H1 (cell line): ENCODE results near the gene DRC7. TPM values are rescaled to one million over a fixed set of nuclear protein-coding genes. Genes with fewer than 3 reads are reported as not detected.

ENCODE experiments used
- CTCF ChIA-PET: fragments of 300-600 bp; sonication (Branson Sonifier 250); formaldehyde crosslinking; loops from one replicate; lab custom pipeline; 2021; ENCODE audit not compliant: partially characterized antibody; lab: Charles Lee
- POLR2A ChIA-PET: fragments of 300-600 bp; sonication (Branson Sonifier 250); formaldehyde crosslinking; loops from one replicate; lab custom pipeline; 2021; ENCODE audit warnings: inconsistent platforms; ENCODE audit not compliant: partially characterized antibody; lab: Charles Lee
- DNase-seq, 2 experiments: peaks; one replicate each; pipeline versions ENCODE4 v3.0.0 to v3.0.0-alpha.2; 2010 to 2022; ENCODE audit warnings: low spot score in 2 of 2, low read depth in 1 of 2, mixed read lengths in 1 of 2
- FAIRE-seq: peaks from 2 replicates; lab custom pipeline; 2011; peaks lifted over from hg19 to GRCh38; lab: Jason Lieb, UNC
- H2AFZ ChIP-seq: 2 replicates; pipeline ENCODE4 v1.8.1; 2012; ENCODE audit warnings: low read length, inconsistent platforms
- H2AK5ac ChIP-seq: 2 replicates; pipeline ENCODE4 v1.6.1; 2013; ENCODE audit warnings: low read depth, low read length
- H2BK120ac ChIP-seq: replicated peaks from 2 replicates; pipeline ENCODE3; 2013; ENCODE audit warnings: low read depth, low read length, inconsistent platforms
- H2BK12ac ChIP-seq: 2 replicates; pipeline ENCODE4 v1.6.1; 2013; ENCODE audit warnings: low read depth, low read length
- H2BK15ac ChIP-seq: 2 replicates; pipeline ENCODE4 v1.6.1; 2013; ENCODE audit warnings: low read length
- H2BK20ac ChIP-seq: 2 replicates; pipeline ENCODE4 v1.6.1; 2013; ENCODE audit warnings: low read length
- H2BK5ac ChIP-seq: 2 replicates; pipeline ENCODE4 v1.6.1; 2013; ENCODE audit warnings: low read depth, low read length
- H3K14ac ChIP-seq: 2 replicates; pipeline ENCODE4 v1.6.1; 2013; ENCODE audit warnings: inconsistent platforms; ENCODE audit not compliant: insufficient read length
- H3K18ac ChIP-seq: 2 replicates; pipeline ENCODE4 v1.6.1; 2013; ENCODE audit warnings: low read length; ENCODE audit errors: extremely low read depth
- H3K23ac ChIP-seq: 2 replicates; pipeline ENCODE4 v1.6.1; 2013; ENCODE audit warnings: inconsistent platforms; ENCODE audit not compliant: insufficient read length
- H3K23me2 ChIP-seq: 2 replicates; pipeline ENCODE4 v1.6.1; 2013; ENCODE audit warnings: low read depth, low read length
- H3K27ac ChIP-seq: 2 replicates; pipeline ENCODE4 v1.6.1; 2011; ENCODE audit warnings: low read depth, low read length, inconsistent platforms
- H3K27me3 ChIP-seq, 4 experiments: replicated peaks in 1 of 4; 1 replicate in 1 of 4; 2 replicates in 3 of 4; pipeline versions ENCODE4 v1.6.1 to v1.8.1; 2011 to 2013; ENCODE audit warnings: low read length in 3 of 4, mild to moderate bottlenecking in 3 of 4, inconsistent platforms in 2 of 4, mixed read lengths in 2 of 4, moderate library complexity in 1 of 4; ENCODE audit not compliant: control insufficient read depth in 3 of 4, insufficient read depth in 3 of 4; ENCODE audit errors: extremely low read depth in 1 of 4
- H3K36me3 ChIP-seq, 4 experiments: 2 replicates each; pipeline versions ENCODE4 v1.6.1 to v1.8.1; 2011 to 2013; ENCODE audit warnings: mild to moderate bottlenecking in 4 of 4, low read length in 3 of 4, moderate library complexity in 2 of 4, control low read depth in 1 of 4, inconsistent platforms in 1 of 4; ENCODE audit not compliant: insufficient read depth in 4 of 4, control insufficient read depth in 2 of 4
- H3K4ac ChIP-seq: replicated peaks from 2 replicates; pipeline ENCODE3; 2013; ENCODE audit warnings: low read length, low read depth, mixed read lengths, inconsistent platforms; ENCODE audit not compliant: insufficient read length
- H3K4me1 ChIP-seq, 4 experiments: replicated peaks in 1 of 4; 1 replicate in 1 of 4; 2 replicates in 3 of 4; pipeline versions ENCODE4 v1.6.1 to v1.8.1; 2011 to 2013; ENCODE audit warnings: low read length in 3 of 4, inconsistent platforms in 2 of 4, mixed read lengths in 1 of 4; ENCODE audit not compliant: insufficient read depth in 4 of 4, control insufficient read depth in 3 of 4
- H3K4me2 ChIP-seq, 2 experiments: 2 replicates each; pipeline versions ENCODE4 v1.6.1 to v1.8.1; 2011 to 2013; ENCODE audit warnings: low read depth in 2 of 2, low read length in 2 of 2, control low read depth in 1 of 2, inconsistent platforms in 1 of 2, mild to moderate bottlenecking in 1 of 2; ENCODE audit not compliant: insufficient read depth in 1 of 2
- H3K4me3 ChIP-seq, 4 experiments: fragments of 200-600, 300-600 bp in 1 of 4; sonication (generic), shearing (Covaris generic), sonication (Bioruptor Twin) in 1 of 4; 2 replicates each; pipeline versions ENCODE4 v1.5.1 to v1.8.1; 2011 to 2016; ENCODE audit warnings: low read length in 4 of 4, low read depth in 3 of 4, control low read depth in 2 of 4, inconsistent platforms in 2 of 4, mild to moderate bottlenecking in 2 of 4, mixed read lengths in 1 of 4, moderate library complexity in 1 of 4; ENCODE audit not compliant: insufficient read depth in 2 of 4; ENCODE audit errors: extremely low read depth in 1 of 4
- H3K56ac ChIP-seq: replicated peaks from 2 replicates; pipeline ENCODE3; 2013; ENCODE audit warnings: low read depth, mild to moderate bottlenecking, mixed read lengths, low read length, inconsistent platforms; ENCODE audit not compliant: insufficient read length
- H3K79me1 ChIP-seq: 2 replicates; pipeline ENCODE4 v1.6.1; 2013; ENCODE audit warnings: low read depth, low read length, control low read depth
- H3K79me2 ChIP-seq, 2 experiments: 2 replicates each; pipeline versions ENCODE4 v1.6.1 to v1.8.1; 2012 to 2013; ENCODE audit warnings: low read length in 2 of 2, mild to moderate bottlenecking in 2 of 2, inconsistent platforms in 1 of 2; ENCODE audit not compliant: insufficient read depth in 2 of 2, control insufficient read depth in 1 of 2
- H3K9ac ChIP-seq, 4 experiments: replicated peaks in 1 of 4; 1 replicate in 1 of 4; 2 replicates in 3 of 4; pipeline versions ENCODE4 v1.6.1 to v1.8.1; 2011 to 2013; ENCODE audit warnings: low read depth in 3 of 4, low read length in 3 of 4, control low read depth in 2 of 4, mild to moderate bottlenecking in 2 of 4, moderate library complexity in 2 of 4, inconsistent platforms in 1 of 4; ENCODE audit errors: extremely low read depth in 1 of 4
- H3K9me3 ChIP-seq, 2 experiments: 2 replicates each; pipeline versions ENCODE4 v1.6.1 to v1.8.1; 2012 to 2013; ENCODE audit warnings: mild to moderate bottlenecking in 2 of 2, moderate library complexity in 2 of 2, control low read depth in 1 of 2, inconsistent platforms in 1 of 2, low read depth in 1 of 2, low read length in 1 of 2, mixed read lengths in 1 of 2; ENCODE audit not compliant: insufficient read depth in 2 of 2
- H4K20me1 ChIP-seq, 2 experiments: replicated peaks in 1 of 2; 2 replicates each; pipeline versions ENCODE3 to v1.8.1; 2011 to 2013; ENCODE audit warnings: inconsistent platforms in 2 of 2, low read length in 2 of 2, mild to moderate bottlenecking in 1 of 2; ENCODE audit not compliant: insufficient read depth in 2 of 2, control insufficient read depth in 1 of 2
- H4K5ac ChIP-seq: 2 replicates; pipeline ENCODE4 v1.6.1; 2013; ENCODE audit warnings: low read length, low read depth, mixed read lengths, inconsistent platforms; ENCODE audit not compliant: insufficient read length
- H4K8ac ChIP-seq: 2 replicates; pipeline ENCODE4 v1.8.0; 2013; ENCODE audit warnings: mild to moderate bottlenecking, moderate library complexity, low read length, inconsistent platforms; ENCODE audit not compliant: insufficient read depth; ENCODE audit errors: extremely low read depth
- H4K91ac ChIP-seq: replicated peaks from 2 replicates; pipeline ENCODE3; 2013; ENCODE audit warnings: low read length, mixed read lengths, inconsistent platforms; ENCODE audit not compliant: insufficient read length
- HDAC2 ChIP-seq, 2 experiments: fragments of 300-600 bp in 1 of 2; sonication (generic) in 1 of 2; IDR thresholded peaks; 2 replicates each; pipeline ENCODE4 v1.6.1; 2011 to 2012; ENCODE audit warnings: low read depth in 2 of 2, low read length in 2 of 2, mild to moderate bottlenecking in 2 of 2, moderate library complexity in 2 of 2, borderline replicate concordance in 1 of 2, inconsistent platforms in 1 of 2
- KDM1A ChIP-seq: fragments of 200-600, 300-600 bp; sonication (generic); IDR thresholded peaks from 2 replicates; pipeline ENCODE4 v1.7.1; 2016; ENCODE audit warnings: mild to moderate bottlenecking, low read length, borderline replicate concordance
- POU5F1 ChIP-seq: IDR thresholded peaks from 2 replicates; pipeline ENCODE4 v1.6.1; 2011; ENCODE audit warnings: low read depth, mild to moderate bottlenecking, low read length, moderate library complexity
- RAD21 ChIP-seq, 2 experiments: IDR thresholded peaks in 1 of 2; conservative IDR thresholded peaks in 1 of 2; 2 replicates each; pipeline ENCODE4 v1.6.1; 2011; ENCODE audit warnings: low read depth in 2 of 2, low read length in 2 of 2, improper control_type of control experiment in 1 of 2, inconsistent platforms in 1 of 2, mild to moderate bottlenecking in 1 of 2, moderate library complexity in 1 of 2
- SAP30 ChIP-seq: fragments of 300-600 bp; sonication (generic); IDR thresholded peaks from 2 replicates; pipeline ENCODE4 v1.7.1; 2012; ENCODE audit warnings: low read length, moderate library complexity, mild to moderate bottlenecking, inconsistent platforms; ENCODE audit not compliant: insufficient read depth, insufficient replicate concordance
- SIRT6 ChIP-seq: IDR thresholded peaks from one replicate; pipeline ENCODE4 v1.7.1; 2012; ENCODE audit warnings: low read length, inconsistent platforms
- WGBS, 2 experiments: shearing (Covaris generic) in 1 of 2; methylation state at CpG; one replicate each; pipeline versions ENCODE4 v1.1.6 to v1.1.7; 2013 to 2015; ENCODE audit warnings: low lambda C conversion rate in 2 of 2, mixed read lengths in 2 of 2, inconsistent platforms in 1 of 2, low coverage in 1 of 2, missing lambda C conversion rate in 1 of 2; ENCODE audit not compliant: insufficient replicate concordance in 2 of 2, insufficient coverage in 1 of 2, insufficient read length in 1 of 2; ENCODE audit errors: extremely low coverage in 1 of 2, missing lambda C conversion rate in 1 of 2; 5-methylcytosine and 5-hydroxymethylcytosine counted together
- polyA plus RNA-seq, 7 experiments: library from polyadenylated mRNA; depleted of rRNA in 3 of 7; stranded (reverse) in 5 of 7; unstranded in 2 of 7; fragments of >200 nt in 5 of 7; fragments of 200-250 nt in 2 of 7; gene quantifications; 1 replicate in 5 of 7; 2 replicates in 1 of 7; 4 replicates in 1 of 7; pipeline versions ENCODE4 v1.2.1 to v1.2.3, GENCODE V29; 2011 to 2013; ENCODE audit warnings: missing spikeins in 2 of 7, mixed read lengths in 2 of 7
- total RNA-seq: library from RNA; stranded (reverse); fragmentation: NEBNext Ultra II Directional; extraction: Animal tissue kit (Norgen Biotek cat#: 25700); gene quantifications from 2 replicates; pipeline ENCODE4 v1.2.1, GENCODE V29; 2021
- TF ChIP-seq, protein P1 (sequence below): IDR thresholded peaks from 2 replicates; pipeline ENCODE4 v1.6.1; 2012; ENCODE audit warnings: inconsistent platforms
- TF ChIP-seq, protein P2 (sequence below), 3 experiments: IDR thresholded peaks; 1 replicate in 2 of 3; 2 replicates in 1 of 3; pipeline versions ENCODE4 v1.5.1 to v1.6.1; 2011; ENCODE audit warnings: low read length in 3 of 3, mild to moderate bottlenecking in 3 of 3, inconsistent platforms in 2 of 3, low read depth in 1 of 3, moderate library complexity in 1 of 3; ENCODE audit not compliant: insufficient read depth in 1 of 3; ENCODE audit errors: control extremely low read depth in 1 of 3

DRC7 gene
- total and polyA plus RNA-seq, 2 of the 8 experiments (the other 6 are each of a cell fraction or from before 2014, with no cell fraction given), result 0.14 TPM; not detected in 1

DNA sequence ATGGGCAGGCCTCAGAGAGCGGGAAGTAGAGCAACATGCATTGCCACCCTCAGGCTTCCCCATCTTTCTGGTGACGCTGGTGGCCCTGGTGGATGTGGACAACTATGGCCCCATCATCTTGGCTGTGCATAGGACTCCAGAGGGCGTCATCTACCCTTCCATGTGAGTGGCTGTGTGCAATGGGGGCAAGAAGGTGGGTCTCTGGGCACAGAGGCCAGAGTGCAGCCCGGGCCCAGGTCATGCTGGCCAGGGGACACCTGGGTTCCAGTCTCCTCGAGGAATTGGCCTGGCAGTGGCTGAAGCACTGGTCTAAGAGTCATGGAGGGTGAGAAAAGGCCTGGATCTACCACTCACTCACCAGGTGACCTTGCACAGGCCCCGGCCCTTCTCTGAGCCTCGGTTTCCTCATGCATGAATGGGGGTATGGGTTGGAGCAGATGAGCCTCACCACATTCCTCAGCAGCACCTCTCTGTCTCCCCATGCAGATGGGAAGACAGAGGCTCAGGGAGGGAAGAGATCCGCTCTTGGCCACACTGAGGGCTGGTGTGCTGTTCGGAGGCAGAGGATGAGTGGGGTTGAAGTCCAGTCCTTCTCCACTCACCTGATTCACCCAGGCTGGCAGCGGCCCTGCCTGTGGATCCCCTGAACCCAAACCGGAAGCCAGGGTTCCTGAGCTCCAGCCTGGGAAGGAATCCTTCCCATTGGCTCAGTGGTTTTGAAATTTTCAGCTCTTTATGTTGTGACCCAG, 33.7 kb upstream of the DRC7 start:
- Histone ChIP-seq H3K23ac (no peak overlapping the region), H4K20me1 (no peaks in the 10 kb centered on the region), H2AFZ (no peak overlapping the region), H4K8ac (no peak overlapping the region), H3K27me3 (no peaks in the 10 kb centered on the region), H4K5ac (no peak overlapping the region), H2AK5ac (no peak overlapping the region), H3K23me2 (no peaks in the 10 kb centered on the region), H3K27ac (no peak overlapping the region), H3K36me3 (no peaks in the 10 kb centered on the region), H2BK20ac (no peak overlapping the region), H2BK5ac (no peak overlapping the region), H3K18ac (no peak overlapping the region), H3K56ac (no peak overlapping the region), H3K14ac (no peak overlapping the region), H3K4me3 (no peak overlapping the region), H3K79me1 (no peaks in the 10 kb centered on the region), H4K91ac (no peak overlapping the region), H3K9me3 (no peaks in the 10 kb centered on the region), H3K4me2 (no peak overlapping the region), H2BK15ac (no peak overlapping the region), H3K9ac (no peak overlapping the region), H2BK120ac (no peak overlapping the region), H3K4me1 (no peaks in the 10 kb centered on the region; a peak in 1 of 7 replicates), H3K79me2 (no peaks in the 10 kb centered on the region), H3K4ac (no peak overlapping the region), H2BK12ac (no peak overlapping the region)
- 90% methylated on average over 11 of the region's 11 CpGs; no CpG with 5 or more reads in 1 of the 2 experiments for WGBS, 2 experiments
- DNase-seq (no peak), FAIRE-seq (no peak)
- ChIA-PET CTCF (interaction anchor here (0.9 to 2.8 kb wide), 5 partner anchors 11 to 69 kb away, joined by 4 to 12 read pairs (median 6); no protein-coding TSS in a partner anchor), POLR2A (interaction anchor here (1.4 kb wide), 1 partner anchor 100 kb away, joined by 3 read pairs; no protein-coding TSS in a partner anchor)
- no peak for TF ChIP-seq KDM1A
- TF ChIP-seq SAP30, result no peak
- TF ChIP-seq, protein P1, sequence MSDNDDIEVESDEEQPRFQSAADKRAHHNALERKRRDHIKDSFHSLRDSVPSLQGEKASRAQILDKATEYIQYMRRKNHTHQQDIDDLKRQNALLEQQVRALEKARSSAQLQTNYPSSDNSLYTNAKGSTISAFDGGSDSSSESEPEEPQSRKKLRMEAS, result no peak
- TF ChIP-seq SIRT6, result no peak
- no peak for TF ChIP-seq HDAC2 (IDR thresholded peaks at IDR 0.05; ENCODE audit: borderline replicate concordance in 1 of 2, low read depth in 2 of 2, low read length in 2 of 2)
- TF ChIP-seq, protein P2, sequence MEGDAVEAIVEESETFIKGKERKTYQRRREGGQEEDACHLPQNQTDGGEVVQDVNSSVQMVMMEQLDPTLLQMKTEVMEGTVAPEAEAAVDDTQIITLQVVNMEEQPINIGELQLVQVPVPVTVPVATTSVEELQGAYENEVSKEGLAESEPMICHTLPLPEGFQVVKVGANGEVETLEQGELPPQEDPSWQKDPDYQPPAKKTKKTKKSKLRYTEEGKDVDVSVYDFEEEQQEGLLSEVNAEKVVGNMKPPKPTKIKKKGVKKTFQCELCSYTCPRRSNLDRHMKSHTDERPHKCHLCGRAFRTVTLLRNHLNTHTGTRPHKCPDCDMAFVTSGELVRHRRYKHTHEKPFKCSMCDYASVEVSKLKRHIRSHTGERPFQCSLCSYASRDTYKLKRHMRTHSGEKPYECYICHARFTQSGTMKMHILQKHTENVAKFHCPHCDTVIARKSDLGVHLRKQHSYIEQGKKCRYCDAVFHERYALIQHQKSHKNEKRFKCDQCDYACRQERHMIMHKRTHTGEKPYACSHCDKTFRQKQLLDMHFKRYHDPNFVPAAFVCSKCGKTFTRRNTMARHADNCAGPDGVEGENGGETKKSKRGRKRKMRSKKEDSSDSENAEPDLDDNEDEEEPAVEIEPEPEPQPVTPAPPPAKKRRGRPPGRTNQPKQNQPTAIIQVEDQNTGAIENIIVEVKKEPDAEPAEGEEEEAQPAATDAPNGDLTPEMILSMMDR (IDR thresholded peaks at IDR 0.05; ENCODE audit: control extremely low read depth in 1 of 3, insufficient read depth in 1 of 3, low read depth in 1 of 3, low read length in 3 of 3), result peak in 1 of 3 experiments; percentile 4; a peak in 1 of 4 replicates
- peak; percentile 19 to 48; a peak in 3 of 4 replicates for TF ChIP-seq RAD21 (IDR thresholded peaks at IDR 0.05 in 1 of 2, conservative IDR thresholded peaks at IDR 0.05 in 1 of 2; ENCODE audit: low read depth in 2 of 2, low read length in 2 of 2)
- TF ChIP-seq POU5F1, result no peak
